ENCODE measurements around the gene CKAP2L. TPM values are rescaled to one million over a fixed set of nuclear protein-coding genes. Genes with fewer than 3 reads are reported as not detected.
A peak's percentile ranks its signal among the peaks of the same experiment; 100 is the strongest.

CKAP2L gene
- total and polyA plus RNA-seq, 2 donors (not counting 3 experiments of a cell fraction or from before 2014, with no cell fraction given): 3.4 to 30.7 TPM

- H2AFZ ChIP-seq (ENCODE audit: low read depth, low read length): peak overlapping the region; percentile 87
- FAIRE-seq (no peak), DNase-seq (ENCODE audit: low read depth, low spot score) (no peak)
- peak overlapping the region; percentile 78 to 90 (median 87) for H3K4me3 ChIP-seq (replicated peaks in 1 of 3; ENCODE audit: insufficient read depth in 1 of 3, low read depth in 1 of 3, low read length in 3 of 3)
- H3K79me2 ChIP-seq (ENCODE audit: control insufficient read depth, insufficient read depth, low read length): peaks cover 30% of the 10 kb centered on the region
- no peaks in the 10 kb centered on the region for H3K9me1 ChIP-seq (replicated peaks; ENCODE audit: control insufficient read depth, extremely low read depth, insufficient read depth, low read length)
- ChIA-PET CTCF (interaction anchor here (3.1 to 6.2 kb wide), 2 partner anchors 120 to 176 kb away, joined by 19 to 44 read pairs; no protein-coding TSS in a partner anchor), POLR2A (no interaction called here)
- peaks cover 0 to 7% of the 10 kb centered on the region in 2 experiments for H3K36me3 ChIP-seq (ENCODE audit: control insufficient read depth in 2 of 2, extremely low read depth in 1 of 2, insufficient read depth in 2 of 2, low read length in 2 of 2)
- H3K9ac ChIP-seq (replicated peaks; ENCODE audit: extremely low read depth, insufficient read depth, low read length): peak overlapping the region; percentile 52
- no peak overlapping the region for H3K27ac ChIP-seq (ENCODE audit: insufficient read depth, low read depth, low read length)
- intact Hi-C loops (cut with micrococcal nuclease) (loop anchor here (2.0 kb wide), 1 partner anchor 14 kb away; no protein-coding TSS in a partner anchor), dilution Hi-C loops (cut with MboI; ENCODE audit: extremely low pct_ligation_motif_present, low sequenced_read_pairs) (loop anchor here (25.0 kb wide), 1 partner anchor 172 kb away; no protein-coding TSS in a partner anchor)
- H3K4me2 ChIP-seq (ENCODE audit: insufficient read depth, low read length): peak overlapping the region; percentile 87
- TF ChIP-seq POLR2A (IDR thresholded peaks at IDR 0.05; ENCODE audit: low read depth, low read length) (no peak), EZH2 (IDR thresholded peaks at IDR 0.05; ENCODE audit: borderline replicate concordance, low read depth, low read length, severe bottlenecking) (no peak), GATA2 (IDR thresholded peaks at IDR 0.05; ENCODE audit: insufficient read depth, insufficient read length, low read depth, low read length) (no peak), JUN (IDR thresholded peaks at IDR 0.05; ENCODE audit: borderline replicate concordance, insufficient read depth, insufficient read length, low read depth) (no peak), CTCF (IDR thresholded peaks at IDR 0.05; ENCODE audit: extremely low read depth in 1 of 2, insufficient read depth in 1 of 2, low read depth in 1 of 2, low read length in 2 of 2) (no peak), FOS (IDR thresholded peaks at IDR 0.05; ENCODE audit: borderline replicate concordance, insufficient read depth, low read length) (no peak), POLR2AphosphoS5 (IDR thresholded peaks at IDR 0.05; ENCODE audit: insufficient read depth, low read depth, low read length) (no peak), MYC (IDR thresholded peaks at IDR 0.05; ENCODE audit: low read depth, low read length) (no peak), MAX (IDR thresholded peaks at IDR 0.05; ENCODE audit: insufficient read depth, insufficient read length) (no peak)
- peaks cover 21% of the 10 kb centered on the region for H3K4me1 ChIP-seq (ENCODE audit: control insufficient read depth, extremely low read depth, insufficient read depth, low read length)
- no peaks in the 10 kb centered on the region for H4K20me1 ChIP-seq (replicated peaks; ENCODE audit: control insufficient read depth, extremely low read depth, insufficient read depth, low read length)
- H3K27me3 ChIP-seq (ENCODE audit: control insufficient read depth in 2 of 2, insufficient read depth in 2 of 2, low read length in 2 of 2): no peaks in the 10 kb centered on the region
- BruUV-seq (replicated peaks): no TSS peak
- H3K9me3 ChIP-seq (replicated peaks; ENCODE audit: control insufficient read depth, insufficient read depth, low read length): no peaks in the 10 kb centered on the region
Measured at GRCh38 chr2:112765251-112765650, 842 bp upstream of the CKAP2L start.

All from endothelial cell of umbilical vein (primary cell).